Upper lobe of right lung (tissue), 1 donor: Measurements from ENCODE around the gene ASB7. TPM values are rescaled to one million over a fixed set of nuclear protein-coding genes. Genes with fewer than 3 reads are reported as not detected.

ENCODE experiments used
- ATAC-seq: fragments of 200-7000 bp; cut with Tn5 transposase; one replicate; pipeline ENCODE4 v1.9.1; 2020; ENCODE audit warnings: mild to moderate bottlenecking, moderate library complexity
- DNase-seq: peaks from one replicate; pipeline ENCODE4 v3.0.0-alpha.2; 2020
- H3K27ac ChIP-seq: fragments of 200-600 bp; one replicate; pipeline ENCODE4 v1.8.0; 2022
- H3K27me3 ChIP-seq: fragments of 200-600 bp; one replicate; pipeline ENCODE4 v1.8.0; 2022; ENCODE audit warnings: mild to moderate bottlenecking
- H3K36me3 ChIP-seq: fragments of 200-600 bp; one replicate; pipeline ENCODE4 v1.8.0; 2022
- H3K4me1 ChIP-seq: fragments of 200-600 bp; one replicate; pipeline ENCODE4 v1.8.0; 2022
- H3K4me3 ChIP-seq: fragments of 200-600 bp; one replicate; pipeline ENCODE4 v1.8.0; 2022; ENCODE audit warnings: mild to moderate bottlenecking
- H3K9me3 ChIP-seq: fragments of 200-600 bp; one replicate; pipeline ENCODE4 v1.8.0; 2022
- CTCF ChIP-seq: fragments of 200-600 bp; IDR thresholded peaks from one replicate; pipeline ENCODE4 v1.8.0; 2022; ENCODE audit warnings: antibody characterized with exemption
- intact Hi-C: fragments of 100-400 bp; cut with DNase I; formaldehyde crosslinking; loops from one replicate; pipeline ENCODE4 v1.11.0; 2022
- total RNA-seq: library from RNA; stranded (reverse); fragmentation: NEBNext Ultra II Directional; extraction: Animal tissue kit (Norgen Biotek cat#: 25700); gene quantifications from one replicate; pipeline ENCODE4 v1.2.1, GENCODE V29; 2021
- donor health status: DM: no; HTN: yes; CAD: no; lungs with severe emphysema.

The ASB7 gene
- total RNA-seq, 1 donor from 2014 or later: 13.1 TPM

GRCh38 chr15:100694381-100695021 is 92.1 kb downstream of the ASB7 start:
- Histone ChIP-seq H3K4me3 (no peak overlapping the region), H3K4me1 (peaks cover 6% of the 10 kb centered on the region), H3K36me3 (no peaks in the 10 kb centered on the region), H3K27me3 (no peaks in the 10 kb centered on the region), H3K9me3 (no peaks in the 10 kb centered on the region), H3K27ac (no peak overlapping the region)
- no peak for DNase-seq
- intact Hi-C loops: no loop called here
- TF ChIP-seq CTCF: no peak
- ATAC-seq: no peak

GRCh38 chr15:100695048-100695447 is 92.7 kb downstream of the ASB7 start:
- no peak overlapping the region for H3K27ac ChIP-seq
- intact Hi-C loops: no loop called here

GRCh38 chr15:100696452-100696851 is 94.1 kb downstream of the ASB7 start:
- Histone ChIP-seq H3K9me3 (no peaks in the 10 kb centered on the region), H3K27ac (no peak overlapping the region), H3K4me1 (peaks cover 6% of the 10 kb centered on the region), H3K36me3 (no peaks in the 10 kb centered on the region), H3K4me3 (no peak overlapping the region), H3K27me3 (no peaks in the 10 kb centered on the region)
- intact Hi-C loops: no loop called here
- DNase-seq: no peak
- no peak for ATAC-seq
- no peak for TF ChIP-seq CTCF

More at GRCh38 chr15:100695048-100695447, 92.7 kb downstream of the ASB7 start:
- no peaks in the 10 kb centered on the region for H3K9me3 ChIP-seq
- peaks cover 6% of the 10 kb centered on the region for H3K4me1 ChIP-seq
- no peaks in the 10 kb centered on the region for H3K36me3 ChIP-seq
- ATAC-seq (no peak), DNase-seq (no peak)
- no peaks in the 10 kb centered on the region for H3K27me3 ChIP-seq
- no peak for TF ChIP-seq CTCF
- no peak overlapping the region for H3K4me3 ChIP-seq

Other genes with a start within 250 kb of the ASB7 start
- gene CERS3, start 73.6 kb upstream of the ASB7 start, total RNA-seq: not detected
- gene LINS1, start 405 bp upstream of the ASB7 start, total RNA-seq: 18.6 TPM